ENCODE results near the gene MEIS1. TPM values are rescaled to one million over a fixed set of nuclear protein-coding genes. Genes with fewer than 3 reads are reported as not detected.

Gene MEIS1
- total RNA-seq, 1 experiment from 2014 or later = 11.5 TPM

DNA sequence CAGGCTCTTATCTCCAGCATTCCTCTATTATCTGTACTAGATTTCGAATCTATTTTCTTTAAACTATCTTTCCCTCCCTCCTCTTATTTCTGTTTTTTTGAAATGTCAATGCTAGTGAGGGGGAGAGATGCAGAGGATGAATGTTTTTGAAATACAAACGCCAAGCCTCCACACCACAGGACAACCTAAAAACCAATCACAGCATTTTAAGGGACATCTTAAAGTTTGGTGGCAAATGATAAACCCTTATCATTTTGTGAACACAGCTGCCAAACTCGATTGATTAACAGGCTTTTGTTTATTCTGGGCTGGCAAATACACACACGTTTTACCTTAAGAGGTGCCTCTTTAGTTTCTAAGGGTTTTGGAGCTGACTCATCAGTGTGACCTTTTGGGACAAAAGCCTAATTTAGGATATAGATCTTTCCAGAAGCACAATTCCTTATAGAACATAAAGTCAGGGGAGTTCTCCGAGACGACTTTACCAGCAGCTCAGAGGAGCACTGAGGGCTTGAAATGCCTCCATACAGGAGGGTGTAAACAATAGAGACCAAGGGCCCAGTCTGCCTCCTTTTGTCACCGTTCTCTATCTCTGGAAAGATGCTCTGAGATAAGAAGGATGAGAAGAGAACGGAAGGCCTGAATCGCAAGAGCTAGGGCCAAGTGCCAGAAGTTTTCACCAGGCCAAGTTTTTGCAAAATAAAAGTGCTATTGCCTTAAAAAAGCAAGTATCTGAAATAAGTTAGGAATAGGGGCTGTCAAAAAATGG is 4.2 kb upstream of the MEIS1 start:
- BruUV-seq (replicated peaks) = no TSS peak
- no peaks in the 10 kb centered on the region for H3K27me3 Mint-ChIP-seq (ENCODE audit: unreplicated experiment)
- no peaks in the 10 kb centered on the region for H3K9me3 Mint-ChIP-seq (ENCODE audit: low read depth, unreplicated experiment)
- no peak overlapping the region for H3K4me3 Mint-ChIP-seq (ENCODE audit: low read depth, unreplicated experiment)
- no peak overlapping the region for H3K27ac Mint-ChIP-seq (ENCODE audit: unreplicated experiment)
- no peak for DNase-seq
- TF ChIP-seq, protein P1, sequence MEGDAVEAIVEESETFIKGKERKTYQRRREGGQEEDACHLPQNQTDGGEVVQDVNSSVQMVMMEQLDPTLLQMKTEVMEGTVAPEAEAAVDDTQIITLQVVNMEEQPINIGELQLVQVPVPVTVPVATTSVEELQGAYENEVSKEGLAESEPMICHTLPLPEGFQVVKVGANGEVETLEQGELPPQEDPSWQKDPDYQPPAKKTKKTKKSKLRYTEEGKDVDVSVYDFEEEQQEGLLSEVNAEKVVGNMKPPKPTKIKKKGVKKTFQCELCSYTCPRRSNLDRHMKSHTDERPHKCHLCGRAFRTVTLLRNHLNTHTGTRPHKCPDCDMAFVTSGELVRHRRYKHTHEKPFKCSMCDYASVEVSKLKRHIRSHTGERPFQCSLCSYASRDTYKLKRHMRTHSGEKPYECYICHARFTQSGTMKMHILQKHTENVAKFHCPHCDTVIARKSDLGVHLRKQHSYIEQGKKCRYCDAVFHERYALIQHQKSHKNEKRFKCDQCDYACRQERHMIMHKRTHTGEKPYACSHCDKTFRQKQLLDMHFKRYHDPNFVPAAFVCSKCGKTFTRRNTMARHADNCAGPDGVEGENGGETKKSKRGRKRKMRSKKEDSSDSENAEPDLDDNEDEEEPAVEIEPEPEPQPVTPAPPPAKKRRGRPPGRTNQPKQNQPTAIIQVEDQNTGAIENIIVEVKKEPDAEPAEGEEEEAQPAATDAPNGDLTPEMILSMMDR (IDR thresholded peaks at IDR 0.05; ENCODE audit: unreplicated experiment) = no peak
- intact Hi-C loops (cut with micrococcal nuclease; ENCODE audit: unreplicated experiment) = loop anchor here (5.0 to 10.0 kb wide), 5 partner anchors 787 to 1417 kb away; partner anchors contain the start of gene ETAA1
- CTCF ChIA-PET = interaction anchor here (0.6 kb wide), 1 partner anchor 368 kb away, joined by 3 read pairs; no protein-coding TSS in a partner anchor
- peaks cover 39% of the 10 kb centered on the region for H3K36me3 Mint-ChIP-seq (ENCODE audit: insufficient read depth, unreplicated experiment)
- H3K4me1 Mint-ChIP-seq (ENCODE audit: low read depth, unreplicated experiment) = peaks cover 18% of the 10 kb centered on the region

DNA sequence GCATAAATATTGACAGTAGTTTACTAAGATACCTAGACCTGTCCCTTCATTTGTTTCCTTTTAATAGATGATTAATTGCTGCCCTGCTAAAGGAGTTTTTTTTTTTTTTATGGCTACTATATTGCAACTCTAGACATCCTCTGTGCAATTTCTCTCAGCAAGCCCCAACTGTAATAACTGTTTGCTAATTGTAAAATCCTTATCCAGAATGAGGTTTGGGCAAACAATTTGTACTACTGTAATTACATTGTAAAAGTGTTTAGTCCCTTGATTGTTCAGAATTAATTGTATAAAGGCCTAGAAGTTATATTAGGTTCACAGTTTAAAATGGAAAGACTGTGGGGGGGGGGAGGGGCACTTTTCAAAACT is 3.7 kb upstream of the MEIS1 start:
- H3K4me3 Mint-ChIP-seq (ENCODE audit: low read depth, unreplicated experiment) = no peak overlapping the region
- H3K9me3 Mint-ChIP-seq (ENCODE audit: low read depth, unreplicated experiment) = no peaks in the 10 kb centered on the region
- DNase-seq = no peak
- intact Hi-C loops (cut with micrococcal nuclease; ENCODE audit: unreplicated experiment) = loop anchor here (5.0 to 10.0 kb wide), 5 partner anchors 786 to 1416 kb away; partner anchors contain the start of gene ETAA1
- TF ChIP-seq, protein P1 (IDR thresholded peaks at IDR 0.05; ENCODE audit: unreplicated experiment) = no peak
- no TSS peak for BruUV-seq (replicated peaks)
- no peak overlapping the region for H3K27ac Mint-ChIP-seq (ENCODE audit: unreplicated experiment)
- H3K36me3 Mint-ChIP-seq (ENCODE audit: insufficient read depth, unreplicated experiment) = peaks cover 36% of the 10 kb centered on the region
- peaks cover 12% of the 10 kb centered on the region for H3K4me1 Mint-ChIP-seq (ENCODE audit: low read depth, unreplicated experiment)
- no peaks in the 10 kb centered on the region for H3K27me3 Mint-ChIP-seq (ENCODE audit: unreplicated experiment)
- CTCF ChIA-PET = no interaction called here

DNA sequence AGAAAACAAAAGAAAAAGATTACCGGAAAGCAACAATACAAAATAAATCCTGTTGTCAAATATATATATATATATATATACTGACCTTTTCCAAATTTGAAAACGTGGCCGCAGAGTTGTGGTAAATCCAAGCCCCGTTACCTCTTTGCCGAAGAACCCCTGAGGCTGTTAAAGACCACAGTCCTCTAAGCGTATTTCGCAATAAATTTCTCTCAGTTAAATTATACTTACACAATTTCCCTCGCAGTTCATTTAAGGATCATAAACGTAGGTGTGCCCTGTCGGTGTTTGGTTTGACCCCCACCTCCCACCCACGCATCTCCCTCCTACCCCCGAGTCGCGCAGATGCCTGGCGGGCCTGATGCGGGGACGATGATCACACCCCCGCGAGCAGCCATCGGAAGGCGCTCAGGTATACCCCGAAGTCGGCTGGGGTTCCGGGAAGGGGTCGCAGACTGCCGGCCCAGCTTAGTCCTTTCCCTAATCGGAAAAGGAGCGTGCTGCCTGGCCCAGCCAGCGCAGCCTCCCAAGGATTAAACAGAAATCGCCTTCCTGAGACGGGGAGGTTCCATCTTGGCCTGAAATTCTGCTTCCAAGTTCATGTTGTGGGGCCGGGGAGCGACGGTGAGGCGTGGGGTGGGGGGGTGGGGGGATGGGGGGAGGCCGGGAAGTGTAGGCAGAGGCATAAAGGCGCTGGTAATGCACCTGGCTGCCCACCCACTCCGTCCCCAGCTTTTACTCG is 2.9 kb upstream of the MEIS1 start:
- Mint-ChIP-seq H3K27me3 (ENCODE audit: unreplicated experiment) (no peaks in the 10 kb centered on the region), H3K4me1 (ENCODE audit: low read depth, unreplicated experiment) (peaks cover 11% of the 10 kb centered on the region), H3K9me3 (ENCODE audit: low read depth, unreplicated experiment) (no peaks in the 10 kb centered on the region), H3K4me3 (ENCODE audit: low read depth, unreplicated experiment) (peak overlapping the region; percentile 74), H3K36me3 (ENCODE audit: insufficient read depth, unreplicated experiment) (peaks cover 35% of the 10 kb centered on the region), H3K27ac (ENCODE audit: unreplicated experiment) (peak overlapping the region; percentile 75)
- intact Hi-C loops (cut with micrococcal nuclease; ENCODE audit: unreplicated experiment) = loop anchor here (5.0 to 10.0 kb wide), 5 partner anchors 785 to 1415 kb away; partner anchors contain the start of gene ETAA1
- no TSS peak for BruUV-seq (replicated peaks)
- TF ChIP-seq, protein P1 (IDR thresholded peaks at IDR 0.05; ENCODE audit: unreplicated experiment) = no peak
- CTCF ChIA-PET = interaction anchor here (2.1 kb wide), 1 partner anchor 144 kb away, joined by 13 read pairs; no protein-coding TSS in a partner anchor
- no peak for DNase-seq

DNA sequence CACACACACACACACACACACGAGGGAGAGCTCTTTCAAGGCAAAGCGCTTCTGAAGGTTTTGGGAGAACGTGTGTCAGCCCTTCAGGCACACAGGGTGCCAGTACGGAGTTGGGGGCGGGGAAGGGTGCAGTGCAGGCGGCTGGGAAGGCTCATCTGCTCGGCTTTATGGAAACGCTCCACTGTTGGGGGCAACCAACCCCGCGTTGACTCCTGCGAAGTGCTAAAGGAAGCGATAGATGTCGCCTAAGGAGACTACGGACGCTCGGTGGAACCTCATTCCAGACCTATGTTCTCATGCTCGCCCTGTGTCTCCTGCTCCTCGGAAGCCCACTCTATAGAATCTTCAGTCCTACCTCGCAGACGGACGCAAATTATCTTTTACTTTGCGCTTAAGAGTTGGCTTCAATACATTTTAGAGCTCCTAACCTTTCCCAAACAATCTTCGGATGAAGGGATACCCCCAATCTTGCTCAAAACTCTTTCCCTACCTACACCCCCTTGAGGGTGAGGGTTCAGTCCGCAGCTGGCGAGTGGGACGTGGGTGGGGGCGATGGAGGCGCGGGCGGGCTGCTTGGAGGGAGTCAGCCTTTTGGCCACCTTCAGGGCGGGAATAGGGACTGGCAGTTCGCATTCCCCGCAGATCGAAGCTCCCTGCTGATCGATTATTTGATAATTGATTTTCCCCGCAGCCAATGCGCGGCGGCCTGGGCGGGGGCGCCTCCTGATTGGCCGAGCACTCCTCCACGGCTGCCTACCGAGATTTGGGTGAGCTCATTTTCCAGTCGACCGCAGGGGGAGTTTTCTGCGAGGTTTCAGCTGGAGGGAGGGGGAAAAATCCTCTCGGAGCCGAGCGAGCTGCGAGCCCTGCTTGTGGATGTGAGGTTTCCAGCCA is 1.9 kb upstream of the MEIS1 start:
- peak; percentile 90 for DNase-seq
- TF ChIP-seq, protein P1 (IDR thresholded peaks at IDR 0.05; ENCODE audit: unreplicated experiment) = no peak
- Mint-ChIP-seq H3K4me3 (ENCODE audit: low read depth, unreplicated experiment) (peak overlapping the region; percentile 74), H3K27me3 (ENCODE audit: unreplicated experiment) (no peaks in the 10 kb centered on the region), H3K27ac (ENCODE audit: unreplicated experiment) (peak overlapping the region; percentile 75), H3K36me3 (ENCODE audit: insufficient read depth, unreplicated experiment) (peaks cover 35% of the 10 kb centered on the region), H3K9me3 (ENCODE audit: low read depth, unreplicated experiment) (no peaks in the 10 kb centered on the region), H3K4me1 (ENCODE audit: low read depth, unreplicated experiment) (peaks cover 19% of the 10 kb centered on the region)
- CTCF ChIA-PET = interaction anchor here (0.8 to 2.1 kb wide), 3 partner anchors 143 to 1598 kb away, joined by 3 to 13 read pairs (median 3); no protein-coding TSS in a partner anchor
- BruUV-seq (replicated peaks) = no TSS peak
- intact Hi-C loops (cut with micrococcal nuclease; ENCODE audit: unreplicated experiment) = loop anchor here (5.0 to 10.0 kb wide), 5 partner anchors 784 to 1414 kb away; partner anchors contain the start of gene ETAA1

All from Calu3 (cell line).